SK-N-SH (cell line): ENCODE results near the gene PNKP.

Experiments used
- CHD2 ChIP-seq: fragments of 150-350 bp; IDR thresholded peaks from 2 replicates; pipeline ENCODE4 v1.6.1; 2018; ENCODE audit warnings: low read length; ENCODE audit not compliant: partially characterized antibody
- FOSL2 ChIP-seq: IDR thresholded peaks from 2 replicates; pipeline ENCODE4 v1.4.0; 2012; ENCODE audit warnings: low read depth, mild to moderate bottlenecking, moderate library complexity, borderline replicate concordance
- RAD21 ChIP-seq: IDR thresholded peaks from 2 replicates; pipeline ENCODE4 v1.6.1; 2012; ENCODE audit warnings: mild to moderate bottlenecking, low read length
- TEAD4 ChIP-seq: IDR thresholded peaks from 2 replicates; pipeline ENCODE4 v1.4.0; 2012; ENCODE audit warnings: mild to moderate bottlenecking, borderline replicate concordance; ENCODE audit not compliant: insufficient read depth
- TF ChIP-seq, protein P1 (sequence below): fragments of 200-600 bp; sonication (generic); IDR thresholded peaks from 2 replicates; pipeline ENCODE4 v1.6.1; 2017; ENCODE audit warnings: antibody characterized with exemption, mild to moderate bottlenecking, moderate library complexity
- TF ChIP-seq, protein P2 (sequence below): IDR thresholded peaks from 2 replicates; pipeline ENCODE4 v1.6.1; 2012; ENCODE audit warnings: mild to moderate bottlenecking, low read depth, low read length, moderate library complexity
- TF ChIP-seq, protein P3 (sequence below): IDR thresholded peaks from 2 replicates; pipeline ENCODE4 v1.4.0; 2012; ENCODE audit warnings: low read depth, borderline replicate concordance
- TF ChIP-seq, protein P4 (sequence below): fragments of 150-350 bp; IDR thresholded peaks from 2 replicates; pipeline ENCODE4 v1.6.1; 2017; ENCODE audit warnings: antibody characterized with exemption, low read length, low read depth, borderline replicate concordance
- TF ChIP-seq, protein P5 (sequence below): IDR thresholded peaks from 2 replicates; pipeline ENCODE4 v1.4.0; 2012; ENCODE audit warnings: low read depth

DNA sequence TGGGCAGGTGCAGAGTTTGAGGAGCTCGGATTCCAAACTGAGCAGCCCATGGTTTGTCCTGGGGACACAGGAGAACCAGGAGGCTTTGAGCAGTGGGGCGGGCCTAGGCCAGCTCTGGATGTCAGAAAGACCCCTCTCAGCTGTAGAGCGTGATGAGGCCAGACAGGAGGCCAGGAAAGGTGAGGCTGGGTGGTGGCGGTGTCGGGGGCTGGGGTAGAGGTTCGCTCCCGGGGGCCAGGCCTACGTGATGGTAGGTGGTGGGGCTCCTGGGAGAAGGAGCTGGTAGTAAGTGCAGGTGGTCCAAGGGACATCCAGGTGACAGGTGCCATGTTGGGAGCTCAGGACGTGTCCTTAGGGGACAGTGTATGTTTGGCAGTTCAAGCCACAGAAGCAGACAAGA is 30.0 kb downstream of the PNKP start:
- TF ChIP-seq, protein P1, sequence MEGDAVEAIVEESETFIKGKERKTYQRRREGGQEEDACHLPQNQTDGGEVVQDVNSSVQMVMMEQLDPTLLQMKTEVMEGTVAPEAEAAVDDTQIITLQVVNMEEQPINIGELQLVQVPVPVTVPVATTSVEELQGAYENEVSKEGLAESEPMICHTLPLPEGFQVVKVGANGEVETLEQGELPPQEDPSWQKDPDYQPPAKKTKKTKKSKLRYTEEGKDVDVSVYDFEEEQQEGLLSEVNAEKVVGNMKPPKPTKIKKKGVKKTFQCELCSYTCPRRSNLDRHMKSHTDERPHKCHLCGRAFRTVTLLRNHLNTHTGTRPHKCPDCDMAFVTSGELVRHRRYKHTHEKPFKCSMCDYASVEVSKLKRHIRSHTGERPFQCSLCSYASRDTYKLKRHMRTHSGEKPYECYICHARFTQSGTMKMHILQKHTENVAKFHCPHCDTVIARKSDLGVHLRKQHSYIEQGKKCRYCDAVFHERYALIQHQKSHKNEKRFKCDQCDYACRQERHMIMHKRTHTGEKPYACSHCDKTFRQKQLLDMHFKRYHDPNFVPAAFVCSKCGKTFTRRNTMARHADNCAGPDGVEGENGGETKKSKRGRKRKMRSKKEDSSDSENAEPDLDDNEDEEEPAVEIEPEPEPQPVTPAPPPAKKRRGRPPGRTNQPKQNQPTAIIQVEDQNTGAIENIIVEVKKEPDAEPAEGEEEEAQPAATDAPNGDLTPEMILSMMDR: no peak
- no peak for TF ChIP-seq TEAD4
- TF ChIP-seq, protein P2, sequence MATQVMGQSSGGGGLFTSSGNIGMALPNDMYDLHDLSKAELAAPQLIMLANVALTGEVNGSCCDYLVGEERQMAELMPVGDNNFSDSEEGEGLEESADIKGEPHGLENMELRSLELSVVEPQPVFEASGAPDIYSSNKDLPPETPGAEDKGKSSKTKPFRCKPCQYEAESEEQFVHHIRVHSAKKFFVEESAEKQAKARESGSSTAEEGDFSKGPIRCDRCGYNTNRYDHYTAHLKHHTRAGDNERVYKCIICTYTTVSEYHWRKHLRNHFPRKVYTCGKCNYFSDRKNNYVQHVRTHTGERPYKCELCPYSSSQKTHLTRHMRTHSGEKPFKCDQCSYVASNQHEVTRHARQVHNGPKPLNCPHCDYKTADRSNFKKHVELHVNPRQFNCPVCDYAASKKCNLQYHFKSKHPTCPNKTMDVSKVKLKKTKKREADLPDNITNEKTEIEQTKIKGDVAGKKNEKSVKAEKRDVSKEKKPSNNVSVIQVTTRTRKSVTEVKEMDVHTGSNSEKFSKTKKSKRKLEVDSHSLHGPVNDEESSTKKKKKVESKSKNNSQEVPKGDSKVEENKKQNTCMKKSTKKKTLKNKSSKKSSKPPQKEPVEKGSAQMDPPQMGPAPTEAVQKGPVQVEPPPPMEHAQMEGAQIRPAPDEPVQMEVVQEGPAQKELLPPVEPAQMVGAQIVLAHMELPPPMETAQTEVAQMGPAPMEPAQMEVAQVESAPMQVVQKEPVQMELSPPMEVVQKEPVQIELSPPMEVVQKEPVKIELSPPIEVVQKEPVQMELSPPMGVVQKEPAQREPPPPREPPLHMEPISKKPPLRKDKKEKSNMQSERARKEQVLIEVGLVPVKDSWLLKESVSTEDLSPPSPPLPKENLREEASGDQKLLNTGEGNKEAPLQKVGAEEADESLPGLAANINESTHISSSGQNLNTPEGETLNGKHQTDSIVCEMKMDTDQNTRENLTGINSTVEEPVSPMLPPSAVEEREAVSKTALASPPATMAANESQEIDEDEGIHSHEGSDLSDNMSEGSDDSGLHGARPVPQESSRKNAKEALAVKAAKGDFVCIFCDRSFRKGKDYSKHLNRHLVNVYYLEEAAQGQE: no peak
- no peak for TF ChIP-seq FOSL2
- TF ChIP-seq, protein P3, sequence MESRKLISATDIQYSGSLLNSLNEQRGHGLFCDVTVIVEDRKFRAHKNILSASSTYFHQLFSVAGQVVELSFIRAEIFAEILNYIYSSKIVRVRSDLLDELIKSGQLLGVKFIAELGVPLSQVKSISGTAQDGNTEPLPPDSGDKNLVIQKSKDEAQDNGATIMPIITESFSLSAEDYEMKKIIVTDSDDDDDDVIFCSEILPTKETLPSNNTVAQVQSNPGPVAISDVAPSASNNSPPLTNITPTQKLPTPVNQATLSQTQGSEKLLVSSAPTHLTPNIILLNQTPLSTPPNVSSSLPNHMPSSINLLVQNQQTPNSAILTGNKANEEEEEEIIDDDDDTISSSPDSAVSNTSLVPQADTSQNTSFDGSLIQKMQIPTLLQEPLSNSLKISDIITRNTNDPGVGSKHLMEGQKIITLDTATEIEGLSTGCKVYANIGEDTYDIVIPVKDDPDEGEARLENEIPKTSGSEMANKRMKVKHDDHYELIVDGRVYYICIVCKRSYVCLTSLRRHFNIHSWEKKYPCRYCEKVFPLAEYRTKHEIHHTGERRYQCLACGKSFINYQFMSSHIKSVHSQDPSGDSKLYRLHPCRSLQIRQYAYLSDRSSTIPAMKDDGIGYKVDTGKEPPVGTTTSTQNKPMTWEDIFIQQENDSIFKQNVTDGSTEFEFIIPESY: no peak
- TF ChIP-seq, protein P4, sequence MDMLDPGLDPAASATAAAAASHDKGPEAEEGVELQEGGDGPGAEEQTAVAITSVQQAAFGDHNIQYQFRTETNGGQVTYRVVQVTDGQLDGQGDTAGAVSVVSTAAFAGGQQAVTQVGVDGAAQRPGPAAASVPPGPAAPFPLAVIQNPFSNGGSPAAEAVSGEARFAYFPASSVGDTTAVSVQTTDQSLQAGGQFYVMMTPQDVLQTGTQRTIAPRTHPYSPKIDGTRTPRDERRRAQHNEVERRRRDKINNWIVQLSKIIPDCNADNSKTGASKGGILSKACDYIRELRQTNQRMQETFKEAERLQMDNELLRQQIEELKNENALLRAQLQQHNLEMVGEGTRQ: no peak
- TF ChIP-seq RAD21: no peak
- TF ChIP-seq, protein P5, sequence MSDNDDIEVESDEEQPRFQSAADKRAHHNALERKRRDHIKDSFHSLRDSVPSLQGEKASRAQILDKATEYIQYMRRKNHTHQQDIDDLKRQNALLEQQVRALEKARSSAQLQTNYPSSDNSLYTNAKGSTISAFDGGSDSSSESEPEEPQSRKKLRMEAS: no peak
- TF ChIP-seq CHD2: no peak
